Cardiac septum (tissue), 1 donor: Measurements from ENCODE around the gene DGAT2. TPM values are rescaled to one million over a fixed set of nuclear protein-coding genes. Genes with fewer than 3 reads are reported as not detected.

ENCODE experiments used
- DNase-seq: peaks from one replicate; pipeline ENCODE4 v3.0.0-alpha.2; 2020; ENCODE audit warnings: low spot score
- intact Hi-C: fragments of 100-400 bp; cut with DNase I; formaldehyde crosslinking; loops from one replicate; pipeline ENCODE4 v1.14.0; 2022
- total RNA-seq: library from RNA; stranded (reverse); fragmentation: NEBNext Ultra II Directional; extraction: Animal tissue kit (Norgen Biotek cat#: 25700); gene quantifications from one replicate; pipeline ENCODE4 v1.2.1, GENCODE V29; 2021
- donor health status: DM: no; HTN: no; CAD: no.

Gene DGAT2
- total RNA-seq, 1 donor from 2014 or later, result 10.3 TPM

GRCh38 chr11:75849894-75850293 is 81.3 kb downstream of the DGAT2 start:
- intact Hi-C loops, result no loop called here
- DNase-seq, result no peak

GRCh38 chr11:75850787-75851186 is 82.2 kb downstream of the DGAT2 start:
- no peak for DNase-seq
- intact Hi-C loops, result no loop called here

Other genes starting within 250 kb of the DGAT2 start
- 6.9 TPM for gene GDPD5, start 242.8 kb upstream of the DGAT2 start, total RNA-seq
- 133 TPM for gene SERPINH1, start 206.5 kb upstream of the DGAT2 start, total RNA-seq
- gene MAP6, start 99.7 kb upstream of the DGAT2 start, total RNA-seq, result 7.2 TPM
- gene MOGAT2, start 50.9 kb upstream of the DGAT2 start, total RNA-seq, result not detected
- gene UVRAG, start 46.4 kb downstream of the DGAT2 start, total RNA-seq, result 13.9 TPM